ENCODE data around the gene TBC1D22B.

DNA sequence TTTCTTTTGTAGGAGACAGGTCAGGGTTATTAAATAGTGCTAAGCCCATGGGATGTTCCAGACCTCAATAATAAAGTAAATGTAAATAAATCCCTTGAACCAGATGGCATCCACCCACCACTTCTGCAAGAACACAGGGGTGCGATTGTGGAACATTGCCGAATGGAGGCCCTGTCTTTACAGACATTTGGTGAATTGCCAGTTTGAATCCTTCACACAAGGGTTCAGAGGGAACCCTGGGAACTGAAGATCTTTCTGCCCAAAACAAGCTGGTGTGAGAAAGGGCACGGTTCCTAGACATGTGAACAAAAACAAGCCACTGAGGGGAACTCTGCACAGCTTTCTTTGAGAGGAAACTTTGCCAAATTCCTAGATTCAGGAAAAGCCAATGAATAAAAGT lies 66.0 kb downstream of the TBC1D22B start:
- TF ChIP-seq, protein P1, sequence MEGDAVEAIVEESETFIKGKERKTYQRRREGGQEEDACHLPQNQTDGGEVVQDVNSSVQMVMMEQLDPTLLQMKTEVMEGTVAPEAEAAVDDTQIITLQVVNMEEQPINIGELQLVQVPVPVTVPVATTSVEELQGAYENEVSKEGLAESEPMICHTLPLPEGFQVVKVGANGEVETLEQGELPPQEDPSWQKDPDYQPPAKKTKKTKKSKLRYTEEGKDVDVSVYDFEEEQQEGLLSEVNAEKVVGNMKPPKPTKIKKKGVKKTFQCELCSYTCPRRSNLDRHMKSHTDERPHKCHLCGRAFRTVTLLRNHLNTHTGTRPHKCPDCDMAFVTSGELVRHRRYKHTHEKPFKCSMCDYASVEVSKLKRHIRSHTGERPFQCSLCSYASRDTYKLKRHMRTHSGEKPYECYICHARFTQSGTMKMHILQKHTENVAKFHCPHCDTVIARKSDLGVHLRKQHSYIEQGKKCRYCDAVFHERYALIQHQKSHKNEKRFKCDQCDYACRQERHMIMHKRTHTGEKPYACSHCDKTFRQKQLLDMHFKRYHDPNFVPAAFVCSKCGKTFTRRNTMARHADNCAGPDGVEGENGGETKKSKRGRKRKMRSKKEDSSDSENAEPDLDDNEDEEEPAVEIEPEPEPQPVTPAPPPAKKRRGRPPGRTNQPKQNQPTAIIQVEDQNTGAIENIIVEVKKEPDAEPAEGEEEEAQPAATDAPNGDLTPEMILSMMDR (IDR thresholded peaks at IDR 0.05; ENCODE audit: insufficient read depth, low read length, poor library complexity, severe bottlenecking) = no peak
- TF ChIP-seq EZH2phosphoT487 (conservative IDR thresholded peaks at IDR 0.05; ENCODE audit: low read length) = no peak

Measured in SU-DHL-6 (cell line).